IMR-90 (cell line): ENCODE data around the gene HEPACAM. TPM values are rescaled to one million over a fixed set of nuclear protein-coding genes. Genes with fewer than 3 reads are reported as not detected.

Experiments used
- ATAC-seq: fragments of 200-7000 bp; cut with Tn5 transposase; 2 replicates; pipeline ENCODE4 v1.9.1; 2020; ENCODE audit warnings: low read depth, mild to moderate bottlenecking, moderate library complexity
- BruUV-seq: library from RNA; stranded (reverse); fragments of 400-500 nt; replicated peaks from 2 replicates; lab custom pipeline; 2021; lab: Mats Ljungman, UMichigan
- CTCF ChIA-PET: fragments of 300-600 bp; formaldehyde crosslinking; extraction: SDS; loops from one replicate; lab custom pipeline; 2021; ENCODE audit warnings: antibody characterized with exemption; lab: Yijun Ruan, JAX
- POLR2A ChIA-PET: fragments of 300-600 bp; sonication (Branson Sonifier 250); formaldehyde crosslinking; loops from one replicate; lab custom pipeline; 2022; ENCODE audit warnings: antibody characterized with exemption; ENCODE audit not compliant: unreplicated experiment; lab: Charles Lee
- DNase-seq: peaks from one replicate; pipeline ENCODE4 v3.0.0; 2013
- H2AFZ ChIP-seq: replicated peaks from 2 replicates; pipeline ENCODE3; 2013; ENCODE audit warnings: low read length, mild to moderate bottlenecking; ENCODE audit not compliant: poor library complexity
- H2AK5ac ChIP-seq: 2 replicates; pipeline ENCODE4 v1.6.1; 2013; ENCODE audit warnings: low read depth, low read length, inconsistent platforms
- H2AK9ac ChIP-seq: replicated peaks from 2 replicates; pipeline ENCODE3; 2013; ENCODE audit warnings: mild to moderate bottlenecking, low read depth, low read length, moderate library complexity; ENCODE audit not compliant: poor library complexity
- H2BK120ac ChIP-seq: 2 replicates; pipeline ENCODE4 v1.6.1; 2013; ENCODE audit warnings: low read depth, low read length, inconsistent platforms
- H2BK15ac ChIP-seq: 3 replicates; pipeline ENCODE4 v1.6.1; 2013; ENCODE audit warnings: low read depth, low read length, inconsistent platforms
- H2BK20ac ChIP-seq: 2 replicates; pipeline ENCODE4 v1.6.1; 2013; ENCODE audit warnings: low read depth, mild to moderate bottlenecking, inconsistent platforms, low read length, moderate library complexity
- H2BK5ac ChIP-seq: 2 replicates; pipeline ENCODE4 v1.6.1; 2013; ENCODE audit warnings: mild to moderate bottlenecking, low read depth, low read length, inconsistent platforms; ENCODE audit not compliant: poor library complexity, severe bottlenecking
- H3K14ac ChIP-seq: replicated peaks from 2 replicates; pipeline ENCODE4 v1.6.1; 2013; ENCODE audit warnings: low read depth, low read length, inconsistent platforms
- H3K18ac ChIP-seq: 2 replicates; pipeline ENCODE4 v1.6.1; 2013; ENCODE audit warnings: low read depth, low read length, control low read depth
- H3K23ac ChIP-seq: 2 replicates; pipeline ENCODE4 v1.6.1; 2013; ENCODE audit warnings: low read depth, low read length, inconsistent platforms
- H3K27ac ChIP-seq: 2 replicates; pipeline ENCODE4 v1.5.1; 2013; ENCODE audit warnings: mild to moderate bottlenecking, control low read depth, low read length; ENCODE audit not compliant: insufficient read depth
- H3K27me3 ChIP-seq: 2 replicates; pipeline ENCODE4 v1.6.1; 2013; ENCODE audit warnings: low read length; ENCODE audit not compliant: control insufficient read depth, insufficient read depth
- H3K36me3 ChIP-seq: 2 replicates; pipeline ENCODE4 v1.6.1; 2013; ENCODE audit warnings: low read length, mixed read lengths; ENCODE audit not compliant: control insufficient read depth, insufficient read depth
- H3K4ac ChIP-seq: 2 replicates; pipeline ENCODE4 v1.6.1; 2013; ENCODE audit warnings: low read depth, low read length, inconsistent platforms
- H3K4me1 ChIP-seq: 2 replicates; pipeline ENCODE4 v1.6.1; 2013; ENCODE audit warnings: low read length, mixed read lengths; ENCODE audit not compliant: control insufficient read depth, insufficient read depth
- H3K4me2 ChIP-seq: 2 replicates; pipeline ENCODE4 v1.6.1; 2013; ENCODE audit warnings: low read depth, mild to moderate bottlenecking, control low read depth, low read length, moderate library complexity
- H3K4me3 ChIP-seq: 2 replicates; pipeline ENCODE4 v1.5.1; 2013; ENCODE audit warnings: low read depth, mild to moderate bottlenecking, control low read depth, low read length, moderate library complexity; ENCODE audit not compliant: insufficient read depth
- H3K56ac ChIP-seq: 2 replicates; pipeline ENCODE4 v1.6.1; 2013; ENCODE audit warnings: low read length, inconsistent platforms; ENCODE audit not compliant: insufficient read depth; ENCODE audit errors: extremely low read depth
- H3K79me1 ChIP-seq, 2 experiments: 2 replicates each; pipeline ENCODE4 v1.6.1; 2013; ENCODE audit warnings: low read length in 2 of 2, inconsistent platforms in 1 of 2, low read depth in 1 of 2
- H3K9ac ChIP-seq: 2 replicates; pipeline ENCODE4 v1.6.1; 2013; ENCODE audit warnings: low read depth, low read length, control low read depth
- H3K9me1 ChIP-seq: 2 replicates; pipeline ENCODE4 v1.6.1; 2013; ENCODE audit warnings: low read length, inconsistent platforms; ENCODE audit not compliant: insufficient read depth
- H3K9me3 ChIP-seq: 2 replicates; pipeline ENCODE4 v1.6.1; 2013; ENCODE audit warnings: low read length; ENCODE audit not compliant: control insufficient read depth, insufficient read depth
- H4K20me1 ChIP-seq: 2 replicates; pipeline ENCODE4 v1.6.1; 2013; ENCODE audit warnings: low read length, inconsistent platforms; ENCODE audit not compliant: insufficient read depth
- H4K5ac ChIP-seq: 2 replicates; pipeline ENCODE4 v1.6.1; 2013; ENCODE audit warnings: mild to moderate bottlenecking, low read depth, low read length, control low read depth
- H4K8ac ChIP-seq, 2 experiments: 2 replicates each; pipeline ENCODE4 v1.6.1; 2013; ENCODE audit warnings: low read depth in 2 of 2, low read length in 2 of 2, control low read depth in 1 of 2, inconsistent platforms in 1 of 2
- H4K91ac ChIP-seq: 2 replicates; pipeline ENCODE4 v1.6.1; 2013; ENCODE audit warnings: low read depth, low read length, inconsistent platforms; ENCODE audit not compliant: insufficient read depth
- FOS ChIP-seq: fragments of 150-350 bp; IDR thresholded peaks from 2 replicates; pipeline ENCODE4 v1.6.1; 2016; ENCODE audit warnings: low read depth, low read length
- MAFK ChIP-seq: IDR thresholded peaks from 2 replicates; pipeline ENCODE4 v1.6.1; 2012; ENCODE audit warnings: low read depth, low read length, improper control_type of control experiment
- MXI1 ChIP-seq: IDR thresholded peaks from 2 replicates; pipeline ENCODE4 v1.6.1; 2012; ENCODE audit warnings: low read depth, mild to moderate bottlenecking, low read length, moderate library complexity, borderline replicate concordance
- WGBS, 2 experiments: methylation state at CpG; one replicate each; pipeline versions ENCODE4 v1.1.5 to v1.1.7; 2013; ENCODE audit warnings: missing lambda C conversion rate in 2 of 2; ENCODE audit not compliant: insufficient read length in 1 of 2; ENCODE audit errors: extremely low coverage in 2 of 2; 5-methylcytosine and 5-hydroxymethylcytosine counted together
- dilution Hi-C: fragments of 300-500 bp; cut with HindIII; formaldehyde crosslinking; loops from one replicate; pipeline ENCODE4 v1.14.3; 2018; ENCODE audit warnings: low sequenced_read_pairs; ENCODE audit not compliant: unreplicated experiment
- in situ Hi-C: fragments of 300-500 bp; cut with MboI; formaldehyde crosslinking; loops from 3 replicates; pipeline ENCODE4 v1.14.3; 2019; ENCODE audit warnings: low sequenced_read_pairs, inconsistent platforms, mixed read lengths
- intact Hi-C: fragments of 100-400 bp; cut with micrococcal nuclease; formaldehyde crosslinking; loops from 2 replicates; pipeline ENCODE4 v1.10.0; 2022
- polyA plus RNA-seq, 3 experiments: library from polyadenylated mRNA; depleted of rRNA; stranded (reverse); fragments of >200 nt; gene quantifications; 2 replicates each; pipeline ENCODE4 v1.2.3, GENCODE V29; 2012; ENCODE audit warnings: low replicate concordance in 1 of 3
- total RNA-seq: library from RNA; depleted of rRNA; stranded (reverse); fragments of >200 nt; gene quantifications from 2 replicates; pipeline ENCODE4 v1.2.3, GENCODE V29; 2012
- TF ChIP-seq, protein P1 (sequence below): fragments of 150-350 bp; IDR thresholded peaks from 2 replicates; pipeline ENCODE4 v1.6.1; 2016; ENCODE audit warnings: low read depth, mild to moderate bottlenecking, low read length, moderate library complexity, borderline replicate concordance

Gene HEPACAM
- total and polyA plus RNA-seq, 2 of the 4 experiments (the other 2 are of a cell fraction) = 0.09 to 0.18 TPM

DNA sequence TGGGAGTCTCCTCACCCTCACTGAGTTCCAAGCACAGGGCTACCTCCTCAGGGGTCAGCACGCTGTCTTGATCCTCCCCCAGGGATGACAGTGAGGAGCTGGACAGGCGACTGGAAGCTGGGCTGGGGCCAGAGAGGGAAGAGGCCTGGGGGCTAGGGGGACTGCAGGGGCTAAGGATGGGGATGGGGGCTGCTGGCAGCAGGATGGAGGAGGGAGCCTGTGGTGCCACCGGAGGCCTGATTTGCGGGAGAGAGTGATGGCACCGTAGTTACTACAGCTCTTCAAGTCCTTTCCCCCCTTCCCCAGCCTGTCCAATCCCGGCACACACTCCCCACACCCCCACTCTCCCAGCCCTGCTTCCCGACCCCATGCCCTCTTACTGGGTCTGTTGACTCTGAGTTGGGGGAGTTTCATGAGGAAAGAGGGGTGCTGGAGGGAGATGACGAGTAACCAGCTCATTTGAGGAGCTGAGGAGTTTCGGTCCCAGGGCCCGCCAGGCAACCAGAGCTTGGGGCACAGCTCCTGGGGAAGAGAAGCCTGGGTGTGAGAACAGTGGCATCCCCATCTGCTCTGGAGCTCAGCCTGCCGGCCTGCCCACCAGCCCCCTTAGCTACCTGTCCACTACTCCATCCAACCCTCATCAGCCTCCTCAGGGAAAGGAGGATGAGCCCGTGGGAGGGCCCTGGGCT is 48.7 kb downstream of the HEPACAM start:
- Histone ChIP-seq H3K9ac (no peak overlapping the region), H2BK120ac (no peak overlapping the region), H4K8ac (no peak overlapping the region), H2AK5ac (no peak overlapping the region), H2AFZ (no peak overlapping the region), H3K36me3 (no peaks in the 10 kb centered on the region), H4K91ac (no peak overlapping the region), H3K4ac (no peak overlapping the region), H2BK5ac (no peak overlapping the region), H2BK20ac (no peak overlapping the region), H3K4me2 (no peak overlapping the region), H3K23ac (no peak overlapping the region), H3K56ac (no peak overlapping the region), H3K9me3 (no peaks in the 10 kb centered on the region), H3K79me1 (no peaks in the 10 kb centered on the region), H3K4me3 (no peak overlapping the region), H2BK15ac (no peak overlapping the region), H3K27ac (no peak overlapping the region), H3K18ac (no peak overlapping the region), H4K20me1 (no peaks in the 10 kb centered on the region), H4K5ac (no peak overlapping the region), H3K9me1 (peaks cover 2% of the 10 kb centered on the region; the same call in 1 of the 2 replicates), H3K14ac (no peak overlapping the region), H3K4me1 (no peaks in the 10 kb centered on the region; the same call in 1 of the 2 replicates), H3K27me3 (no peaks in the 10 kb centered on the region), H2AK9ac (no peak overlapping the region)
- ChIA-PET CTCF (interaction anchor here (1.0 kb wide), 1 partner anchor 11 kb away, joined by 3 read pairs; no protein-coding TSS in a partner anchor), POLR2A (no interaction called here)
- DNase-seq = no peak
- TF ChIP-seq MXI1 (no peak), MAFK (no peak), FOS (no peak)
- TF ChIP-seq, protein P1, sequence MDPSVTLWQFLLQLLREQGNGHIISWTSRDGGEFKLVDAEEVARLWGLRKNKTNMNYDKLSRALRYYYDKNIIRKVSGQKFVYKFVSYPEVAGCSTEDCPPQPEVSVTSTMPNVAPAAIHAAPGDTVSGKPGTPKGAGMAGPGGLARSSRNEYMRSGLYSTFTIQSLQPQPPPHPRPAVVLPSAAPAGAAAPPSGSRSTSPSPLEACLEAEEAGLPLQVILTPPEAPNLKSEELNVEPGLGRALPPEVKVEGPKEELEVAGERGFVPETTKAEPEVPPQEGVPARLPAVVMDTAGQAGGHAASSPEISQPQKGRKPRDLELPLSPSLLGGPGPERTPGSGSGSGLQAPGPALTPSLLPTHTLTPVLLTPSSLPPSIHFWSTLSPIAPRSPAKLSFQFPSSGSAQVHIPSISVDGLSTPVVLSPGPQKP = no peak
- ATAC-seq = no peak
- WGBS, 2 experiments = no CpG with 5 or more reads among the region's 12 CpGs
- no TSS peak for BruUV-seq
- dilution Hi-C loops = no loop called here
- intact Hi-C loops = no loop called here
- in situ Hi-C loops = no loop called here
